OCI-LY7 (cell line): Measurements from ENCODE around the gene SDK2. TPM values are rescaled to one million over a fixed set of nuclear protein-coding genes. Genes with fewer than 3 reads are reported as not detected.

Source experiments
- BruUV-seq: library from RNA; stranded (reverse); fragments of 400-500 nt; replicated peaks from 2 replicates; lab custom pipeline; 2021; lab: Mats Ljungman, UMichigan
- CTCF ChIA-PET: fragments of 300-600 bp; sonication (Branson Sonifier 250); formaldehyde crosslinking; loops from one replicate; lab custom pipeline; 2022; ENCODE audit warnings: antibody characterized with exemption; ENCODE audit not compliant: unreplicated experiment; lab: Charles Lee
- POLR2A ChIA-PET: fragments of 300-600 bp; sonication (Branson Sonifier 250); formaldehyde crosslinking; loops from one replicate; lab custom pipeline; 2022; ENCODE audit warnings: antibody characterized with exemption; lab: Charles Lee
- DNase-seq: peaks from one replicate; pipeline ENCODE4 v3.0.0-alpha.2; 2015; ENCODE audit warnings: low spot score
- H2AFZ ChIP-seq: fragments of 200-600 bp; sonication (generic), shearing (Covaris generic); 2 replicates; pipeline ENCODE4 v1.6.1; 2014; ENCODE audit warnings: mild to moderate bottlenecking, antibody characterized with exemption, low read length, moderate library complexity
- H3K27ac ChIP-seq: fragments of 200-600 bp; sonication (generic); 2 replicates; pipeline ENCODE4 v1.5.1; 2014; ENCODE audit warnings: mixed run types, low read depth, mild to moderate bottlenecking, moderate library complexity, low read length, inconsistent platforms; ENCODE audit not compliant: poor library complexity, severe bottlenecking
- H3K36me3 ChIP-seq: fragments of 200-600 bp; sonication (generic); 2 replicates; pipeline ENCODE4 v1.6.1; 2014; ENCODE audit warnings: mild to moderate bottlenecking, antibody characterized with exemption, low read length, moderate library complexity, mixed read lengths; ENCODE audit not compliant: insufficient read depth
- H3K4me1 ChIP-seq: fragments of 200-600 bp; sonication (generic); 2 replicates; pipeline ENCODE4 v1.5.1; 2014; ENCODE audit warnings: mild to moderate bottlenecking, low read length; ENCODE audit not compliant: insufficient read depth, poor library complexity, severe bottlenecking
- H3K4me2 ChIP-seq: fragments of 200-600 bp; sonication (generic); 2 replicates; pipeline ENCODE4 v1.6.1; 2014; ENCODE audit warnings: mild to moderate bottlenecking, low read length
- H3K4me3 ChIP-seq: fragments of 200-600 bp; sonication (generic); 2 replicates; pipeline ENCODE4 v1.5.1; 2014; ENCODE audit warnings: mild to moderate bottlenecking, low read depth, low read length; ENCODE audit not compliant: poor library complexity, severe bottlenecking
- H3K79me2 ChIP-seq: fragments of 200-600 bp; sonication (generic); 2 replicates; pipeline ENCODE4 v1.6.1; 2016; ENCODE audit warnings: low read depth, mild to moderate bottlenecking, low read length, moderate library complexity, mixed read lengths; ENCODE audit not compliant: insufficient read depth
- H3K9me2 ChIP-seq: fragments of 200-600 bp; sonication (generic); 2 replicates; pipeline ENCODE4 v1.6.1; 2016; ENCODE audit warnings: mild to moderate bottlenecking, low read length, mixed read lengths; ENCODE audit not compliant: insufficient read depth
- H3K9me3 ChIP-seq: fragments of 200-600 bp; sonication (generic); 2 replicates; pipeline ENCODE4 v1.6.1; 2014; ENCODE audit warnings: mild to moderate bottlenecking, mixed run types, low read length, mixed read lengths
- H4K20me1 ChIP-seq: fragments of 200-600 bp; sonication (generic); 2 replicates; pipeline ENCODE4 v1.6.1; 2014; ENCODE audit warnings: mild to moderate bottlenecking, antibody characterized with exemption, low read length, moderate library complexity, mixed read lengths; ENCODE audit not compliant: insufficient read depth
- EZH2phosphoT487 ChIP-seq: fragments of 200-600 bp; sonication (generic); IDR thresholded peaks from 2 replicates; pipeline ENCODE4 v1.6.1; 2018; ENCODE audit warnings: low read depth, borderline replicate concordance, mild to moderate bottlenecking, mixed run types, antibody characterized with exemption, low read length, moderate library complexity, mixed read lengths
- intact Hi-C: fragments of 100-400 bp; cut with micrococcal nuclease; formaldehyde crosslinking; loops from one replicate; pipeline ENCODE4 v1.10.0; 2022; ENCODE audit not compliant: unreplicated experiment
- total RNA-seq, 2 experiments: library from RNA; depleted of rRNA in 1 of 2; stranded (reverse); fragments of >200 nt in 1 of 2; shearing (Covaris generic) in 1 of 2; gene quantifications; 2 replicates each; pipeline ENCODE4 v1.2.3, GENCODE V29; 2014 to 2022
- TF ChIP-seq, protein P1 (sequence below): fragments of 200-600 bp; sonication (generic); conservative IDR thresholded peaks from 2 replicates; pipeline ENCODE4 v1.5.1; 2014; ENCODE audit warnings: mild to moderate bottlenecking, antibody characterized with exemption, low read length, moderate library complexity, mixed read lengths

SDK2 gene
- total RNA-seq, 2 experiments from 2014 or later = 0.32 to 1.8 TPM

DNA sequence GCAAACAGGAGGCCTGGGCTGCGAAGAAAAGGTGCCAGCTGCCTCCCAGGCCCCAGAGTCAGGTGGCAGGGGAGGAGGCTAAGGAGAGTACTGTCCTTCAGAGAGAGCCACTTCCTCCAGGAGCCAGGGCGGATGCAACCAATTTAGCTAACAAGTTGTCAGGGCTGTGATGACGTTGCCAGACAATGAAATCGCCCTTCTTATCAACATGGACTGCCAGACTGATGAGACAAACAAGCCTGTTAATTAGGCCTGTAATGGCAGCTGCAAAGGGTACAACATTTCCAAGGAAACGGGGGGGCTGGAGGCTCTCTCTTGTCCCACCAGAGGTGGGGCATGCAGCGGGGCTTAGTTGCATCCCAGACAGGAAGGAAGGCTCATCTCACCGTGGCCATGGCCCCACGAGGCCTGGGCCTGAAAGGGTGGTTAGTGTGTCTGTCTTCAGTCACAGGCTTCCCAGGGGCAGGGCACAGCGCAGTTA lies 111.8 kb downstream of the SDK2 start:
- Histone ChIP-seq H3K27ac (no peak overlapping the region), H3K4me2 (no peak overlapping the region), H3K4me1 (no peaks in the 10 kb centered on the region), H3K9me2 (no peaks in the 10 kb centered on the region), H4K20me1 (no peaks in the 10 kb centered on the region), H3K36me3 (no peaks in the 10 kb centered on the region), H3K79me2 (no peaks in the 10 kb centered on the region), H3K4me3 (no peak overlapping the region), H2AFZ (no peak overlapping the region), H3K9me3 (no peaks in the 10 kb centered on the region)
- ChIA-PET CTCF (no interaction called here), POLR2A (interaction anchor here (0.7 kb wide), 1 partner anchor 90 kb away, joined by 3 read pairs; no protein-coding TSS in a partner anchor)
- no TSS peak for BruUV-seq
- no peak for DNase-seq
- no peak for TF ChIP-seq EZH2phosphoT487
- TF ChIP-seq, protein P1, sequence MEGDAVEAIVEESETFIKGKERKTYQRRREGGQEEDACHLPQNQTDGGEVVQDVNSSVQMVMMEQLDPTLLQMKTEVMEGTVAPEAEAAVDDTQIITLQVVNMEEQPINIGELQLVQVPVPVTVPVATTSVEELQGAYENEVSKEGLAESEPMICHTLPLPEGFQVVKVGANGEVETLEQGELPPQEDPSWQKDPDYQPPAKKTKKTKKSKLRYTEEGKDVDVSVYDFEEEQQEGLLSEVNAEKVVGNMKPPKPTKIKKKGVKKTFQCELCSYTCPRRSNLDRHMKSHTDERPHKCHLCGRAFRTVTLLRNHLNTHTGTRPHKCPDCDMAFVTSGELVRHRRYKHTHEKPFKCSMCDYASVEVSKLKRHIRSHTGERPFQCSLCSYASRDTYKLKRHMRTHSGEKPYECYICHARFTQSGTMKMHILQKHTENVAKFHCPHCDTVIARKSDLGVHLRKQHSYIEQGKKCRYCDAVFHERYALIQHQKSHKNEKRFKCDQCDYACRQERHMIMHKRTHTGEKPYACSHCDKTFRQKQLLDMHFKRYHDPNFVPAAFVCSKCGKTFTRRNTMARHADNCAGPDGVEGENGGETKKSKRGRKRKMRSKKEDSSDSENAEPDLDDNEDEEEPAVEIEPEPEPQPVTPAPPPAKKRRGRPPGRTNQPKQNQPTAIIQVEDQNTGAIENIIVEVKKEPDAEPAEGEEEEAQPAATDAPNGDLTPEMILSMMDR = no peak
- intact Hi-C loops = no loop called here

DNA sequence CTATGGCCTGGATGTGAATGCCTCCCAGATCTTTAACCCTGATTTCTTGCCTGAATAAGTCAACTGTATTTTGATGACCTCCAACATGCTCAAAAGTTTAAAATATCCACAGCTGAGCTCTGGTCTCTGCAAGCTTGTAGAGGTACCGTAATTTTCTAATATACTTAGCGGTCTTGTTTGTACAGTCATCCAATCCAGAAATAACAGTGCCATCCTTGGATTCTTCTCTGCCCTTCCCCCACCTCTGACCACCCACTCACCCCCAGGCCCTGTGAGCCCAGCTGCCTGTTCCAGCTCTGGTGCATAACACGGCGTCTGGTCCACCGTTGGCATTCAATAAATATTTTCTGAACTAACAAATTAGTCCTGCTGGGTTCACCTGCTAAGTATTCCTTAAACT lies 113.1 kb downstream of the SDK2 start:
- Histone ChIP-seq H4K20me1 (no peaks in the 10 kb centered on the region), H3K27ac (no peak overlapping the region), H3K4me1 (no peaks in the 10 kb centered on the region), H3K9me2 (no peaks in the 10 kb centered on the region), H2AFZ (no peak overlapping the region), H3K36me3 (no peaks in the 10 kb centered on the region), H3K4me2 (no peak overlapping the region), H3K4me3 (no peak overlapping the region), H3K79me2 (no peaks in the 10 kb centered on the region), H3K9me3 (no peaks in the 10 kb centered on the region)
- no peak for DNase-seq
- CTCF ChIA-PET = no interaction called here
- POLR2A ChIA-PET = no interaction called here
- intact Hi-C loops = no loop called here
- TF ChIP-seq, protein P1 = no peak
- TF ChIP-seq EZH2phosphoT487 = no peak
- BruUV-seq = no TSS peak

DNA sequence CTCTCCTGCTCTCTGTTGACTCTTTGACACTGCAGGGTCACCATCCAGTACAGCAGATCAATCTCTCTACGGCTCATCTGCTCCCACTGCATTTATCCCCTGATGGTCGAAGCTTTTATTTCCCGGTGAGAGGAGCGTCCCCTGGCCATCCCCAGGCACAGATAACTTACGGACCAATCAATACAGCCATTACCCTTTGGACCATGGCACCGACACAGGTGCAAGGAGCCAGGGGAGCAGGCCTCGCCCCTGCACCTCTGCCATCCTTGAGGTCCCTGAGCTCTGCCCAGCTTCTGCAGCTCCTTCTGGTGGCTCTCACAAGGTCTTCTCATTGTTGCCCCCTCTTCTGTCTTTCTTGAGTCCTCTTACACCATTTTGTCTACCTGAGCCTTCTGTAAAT lies 115.6 kb downstream of the SDK2 start:
- Histone ChIP-seq H3K79me2 (no peaks in the 10 kb centered on the region), H3K27ac (no peak overlapping the region), H3K9me3 (no peaks in the 10 kb centered on the region), H2AFZ (no peak overlapping the region), H3K36me3 (no peaks in the 10 kb centered on the region), H3K4me3 (no peak overlapping the region), H4K20me1 (no peaks in the 10 kb centered on the region), H3K9me2 (no peaks in the 10 kb centered on the region), H3K4me2 (no peak overlapping the region), H3K4me1 (no peaks in the 10 kb centered on the region)
- POLR2A ChIA-PET = interaction anchor here (0.6 kb wide), 1 partner anchor 49 kb away, joined by 3 read pairs; no protein-coding TSS in a partner anchor
- DNase-seq = no peak
- TF ChIP-seq EZH2phosphoT487 = no peak
- intact Hi-C loops = no loop called here
- CTCF ChIA-PET = no interaction called here
- no TSS peak for BruUV-seq
